ENCODE measurements around the gene LMO3. TPM values are rescaled to one million over a fixed set of nuclear protein-coding genes. Genes with fewer than 3 reads are reported as not detected.

LMO3 gene
- total RNA-seq, 1 experiment from 2014 or later: 0.34 TPM

DNA sequence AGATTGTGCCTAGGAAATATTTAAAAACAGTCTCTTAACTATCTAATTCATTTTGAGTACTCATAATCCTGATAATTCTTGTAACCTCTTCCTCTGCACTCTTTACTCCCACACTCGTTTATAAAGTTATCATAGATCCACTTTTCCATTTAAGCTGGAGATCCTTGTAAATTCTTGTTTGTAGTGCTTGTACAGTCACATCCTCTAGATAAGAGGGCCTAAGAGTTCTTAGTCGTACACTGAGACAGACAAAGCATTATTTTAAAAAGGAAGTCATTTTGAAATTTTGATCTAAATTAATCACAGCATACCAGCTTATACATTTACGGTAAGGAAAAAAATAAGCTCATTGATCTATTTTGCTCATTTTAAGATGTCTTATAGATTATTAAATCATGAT lies 42.5 kb downstream of the LMO3 start:
- H3K9me2 ChIP-seq (ENCODE audit: insufficient read depth): no peaks in the 10 kb centered on the region
- no peaks in the 10 kb centered on the region for H4K20me1 ChIP-seq (ENCODE audit: insufficient read depth)
- H3K27me3 ChIP-seq (ENCODE audit: insufficient read depth, low read length): no peaks in the 10 kb centered on the region
- ChIA-PET CTCF (no interaction called here), POLR2A (no interaction called here), RAD21 (ENCODE audit: low non-redundant PET in 1 of 2, low total read pairs in 2 of 2, uncharacterized antibody in 2 of 2, unreplicated experiment in 2 of 2) (no interaction called here)
- H3K36me3 ChIP-seq (ENCODE audit: control insufficient read depth in 1 of 2, insufficient read depth in 2 of 2, low read length in 2 of 2): no peaks in the 10 kb centered on the region
- no peak for DNase-seq (ENCODE audit: low read depth, low spot score)
- no peaks in the 10 kb centered on the region for H3K9me3 ChIP-seq (ENCODE audit: control insufficient read depth in 1 of 2, insufficient read depth in 1 of 2, low read depth in 1 of 2, low read length in 2 of 2)
- no peaks in the 10 kb centered on the region for H3K79me2 ChIP-seq (ENCODE audit: insufficient read depth, low read length)
- no peaks in the 10 kb centered on the region for H3K4me1 ChIP-seq (ENCODE audit: control insufficient read depth in 1 of 2, insufficient read depth in 2 of 2, low read length in 2 of 2)
- H3K4me2 ChIP-seq (ENCODE audit: low read length): no peak overlapping the region
- no peak for TF ChIP-seq RAD21 (IDR thresholded peaks at IDR 0.05; ENCODE audit: low read depth)
- no peak for TF ChIP-seq EZH2phosphoT487 (IDR thresholded peaks at IDR 0.05; ENCODE audit: borderline replicate concordance)
- TF ChIP-seq, protein P1, sequence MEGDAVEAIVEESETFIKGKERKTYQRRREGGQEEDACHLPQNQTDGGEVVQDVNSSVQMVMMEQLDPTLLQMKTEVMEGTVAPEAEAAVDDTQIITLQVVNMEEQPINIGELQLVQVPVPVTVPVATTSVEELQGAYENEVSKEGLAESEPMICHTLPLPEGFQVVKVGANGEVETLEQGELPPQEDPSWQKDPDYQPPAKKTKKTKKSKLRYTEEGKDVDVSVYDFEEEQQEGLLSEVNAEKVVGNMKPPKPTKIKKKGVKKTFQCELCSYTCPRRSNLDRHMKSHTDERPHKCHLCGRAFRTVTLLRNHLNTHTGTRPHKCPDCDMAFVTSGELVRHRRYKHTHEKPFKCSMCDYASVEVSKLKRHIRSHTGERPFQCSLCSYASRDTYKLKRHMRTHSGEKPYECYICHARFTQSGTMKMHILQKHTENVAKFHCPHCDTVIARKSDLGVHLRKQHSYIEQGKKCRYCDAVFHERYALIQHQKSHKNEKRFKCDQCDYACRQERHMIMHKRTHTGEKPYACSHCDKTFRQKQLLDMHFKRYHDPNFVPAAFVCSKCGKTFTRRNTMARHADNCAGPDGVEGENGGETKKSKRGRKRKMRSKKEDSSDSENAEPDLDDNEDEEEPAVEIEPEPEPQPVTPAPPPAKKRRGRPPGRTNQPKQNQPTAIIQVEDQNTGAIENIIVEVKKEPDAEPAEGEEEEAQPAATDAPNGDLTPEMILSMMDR (IDR thresholded peaks at IDR 0.05 in 2 of 3, conservative IDR thresholded peaks at IDR 0.05 in 1 of 3; ENCODE audit: borderline replicate concordance in 1 of 3, insufficient read depth in 1 of 3, low read depth in 2 of 3, low read length in 2 of 3): no peak
- TF ChIP-seq POLR2A (IDR thresholded peaks at IDR 0.05; ENCODE audit: borderline replicate concordance, extremely low read depth, insufficient read depth, insufficient read length): no peak
- TF ChIP-seq ELF1 (IDR thresholded peaks at IDR 0.05; ENCODE audit: borderline replicate concordance, low read depth): no peak
- TF ChIP-seq POLR2AphosphoS5 (IDR thresholded peaks at IDR 0.05; ENCODE audit: low read depth, low read length): no peak
- TF ChIP-seq JUND (IDR thresholded peaks at IDR 0.05): no peak
- no peak for TF ChIP-seq SRF (IDR thresholded peaks at IDR 0.05; ENCODE audit: low read depth)
- no peak for TF ChIP-seq TCF7L2 (IDR thresholded peaks at IDR 0.05; ENCODE audit: borderline replicate concordance, extremely low read depth, insufficient read depth, insufficient read length)
- no peak for TF ChIP-seq FOSL1 (IDR thresholded peaks at IDR 0.05; ENCODE audit: low read depth)
- TF ChIP-seq REST (IDR thresholded peaks at IDR 0.05; ENCODE audit: low read depth): no peak
- TF ChIP-seq, protein P2, sequence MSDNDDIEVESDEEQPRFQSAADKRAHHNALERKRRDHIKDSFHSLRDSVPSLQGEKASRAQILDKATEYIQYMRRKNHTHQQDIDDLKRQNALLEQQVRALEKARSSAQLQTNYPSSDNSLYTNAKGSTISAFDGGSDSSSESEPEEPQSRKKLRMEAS (IDR thresholded peaks at IDR 0.05): no peak
- TF ChIP-seq CBX3 (IDR thresholded peaks at IDR 0.05; ENCODE audit: low read depth): no peak
- no peak overlapping the region for H3K9ac ChIP-seq (ENCODE audit: low read length)
- no peak for ATAC-seq
- BruUV-seq (replicated peaks): no TSS peak
- no peak overlapping the region for H3K4me3 ChIP-seq (replicated peaks in 1 of 2; ENCODE audit: low read depth in 1 of 2, low read length in 2 of 2)
- H2AFZ ChIP-seq (ENCODE audit: low read depth, low read length, poor library complexity, severe bottlenecking): no peak overlapping the region
- intact Hi-C loops (cut with micrococcal nuclease): no loop called here
- H3K27ac ChIP-seq (ENCODE audit: low read depth, low read length): no peak overlapping the region
